Peyer's patch (tissue), 4 donors: ENCODE data around the gene VCL.

Source experiments
- CTCF ChIP-seq, 6 experiments: fragments of 450-650 bp in 4 of 6; fragments of 200-600 bp in 2 of 6; sonication (generic) in 1 of 6; IDR thresholded peaks; one replicate each; pipeline ENCODE4 v1.5.1; 2017 to 2019; ENCODE audit warnings: antibody characterized with exemption in 6 of 6, mild to moderate bottlenecking in 3 of 6, moderate library complexity in 1 of 6
- POLR2A ChIP-seq, 2 donors: fragments of 450-650 bp; IDR thresholded peaks; one replicate each; pipeline ENCODE4 v1.5.1; 2017; ENCODE audit warnings: antibody characterized with exemption in 2 of 2, mild to moderate bottlenecking in 2 of 2, moderate library complexity in 2 of 2

DNA sequence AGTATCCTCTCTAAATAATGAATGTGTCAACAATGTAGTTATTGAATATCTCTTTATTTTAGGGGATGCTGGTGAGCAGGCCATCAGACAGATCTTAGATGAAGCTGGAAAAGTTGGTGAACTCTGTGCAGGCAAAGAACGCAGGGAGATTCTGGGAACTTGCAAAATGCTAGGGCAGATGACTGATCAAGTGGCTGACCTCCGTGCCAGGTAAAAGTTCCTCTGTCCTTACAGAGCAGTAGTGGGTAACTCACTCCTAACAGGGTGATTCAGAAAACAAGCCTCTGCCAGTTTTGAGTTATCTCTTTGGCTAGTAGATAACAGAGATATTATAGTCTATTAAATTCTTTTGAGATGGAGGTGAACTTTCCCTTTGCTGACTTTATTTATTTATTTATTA, 85.4 kb downstream of the VCL start:
- TF ChIP-seq CTCF (IDR thresholded peaks at IDR 0.05): no peak
- no peak for TF ChIP-seq POLR2A (IDR thresholded peaks at IDR 0.05)
